Karpas-422 (cell line): Measurements from ENCODE around the gene NHS. TPM values are rescaled to one million over a fixed set of nuclear protein-coding genes. Genes with fewer than 3 reads are reported as not detected.
"Not testable (repeated sequence)": the region's sequence is repeated elsewhere in the genome, so short reads cannot be mapped to it uniquely, and the experiment has no call there.

Source experiments
- DNase-seq: peaks from one replicate; pipeline ENCODE4 v3.0.0-alpha.2; 2015
- H2AFZ ChIP-seq: fragments of 200-600 bp; sonication (generic); 2 replicates; pipeline ENCODE4 v1.6.1; 2014; ENCODE audit warnings: antibody characterized with exemption, low read length, mixed read lengths
- H3K27ac ChIP-seq: fragments of 200-600 bp; sonication (generic); 2 replicates; pipeline ENCODE4 v1.5.1; 2014; ENCODE audit warnings: mild to moderate bottlenecking, low read length, moderate library complexity
- H3K27me3 ChIP-seq: fragments of 200-600 bp; sonication (generic); 2 replicates; pipeline ENCODE4 v1.6.1; 2014; ENCODE audit warnings: low read length, mixed read lengths
- H3K36me3 ChIP-seq: fragments of 200-600 bp; sonication (generic); 2 replicates; pipeline ENCODE4 v1.6.1; 2014; ENCODE audit warnings: low read length, mixed read lengths; ENCODE audit not compliant: insufficient read depth
- H3K4me1 ChIP-seq: fragments of 200-600 bp; sonication (generic); 2 replicates; pipeline ENCODE4 v1.6.1; 2014; ENCODE audit warnings: mild to moderate bottlenecking, low read length, mixed read lengths
- H3K4me2 ChIP-seq: fragments of 200-600 bp; sonication (generic); 2 replicates; pipeline ENCODE4 v1.6.1; 2014; ENCODE audit warnings: low read length, low read depth, mild to moderate bottlenecking; ENCODE audit not compliant: poor library complexity, severe bottlenecking
- H3K4me3 ChIP-seq: fragments of 200-600 bp; sonication (generic); 2 replicates; pipeline ENCODE4 v1.5.1; 2014; ENCODE audit warnings: mild to moderate bottlenecking, antibody characterized with exemption, low read length, mixed read lengths
- H3K79me2 ChIP-seq: fragments of 200-600 bp; sonication (generic); 2 replicates; pipeline ENCODE4 v1.6.1; 2014; ENCODE audit warnings: mild to moderate bottlenecking, low read length, mixed read lengths
- H3K9ac ChIP-seq: fragments of 200-600 bp; sonication (generic); 2 replicates; pipeline ENCODE4 v1.6.0; 2014; ENCODE audit warnings: low read length
- H3K9me2 ChIP-seq: fragments of 200-600 bp; sonication (generic), shearing (Covaris generic); replicated peaks from 2 replicates; pipeline ENCODE4 v1.6.0; 2014; ENCODE audit warnings: mild to moderate bottlenecking, low read length, moderate library complexity; ENCODE audit not compliant: insufficient read depth
- H3K9me3 ChIP-seq: fragments of 300-700, 200-600 bp; sonication (generic); 2 replicates; pipeline ENCODE4 v1.6.1; 2014; ENCODE audit warnings: low read length, mixed read lengths
- H4K20me1 ChIP-seq: fragments of 200-600 bp; sonication (generic); 2 replicates; pipeline ENCODE4 v1.6.1; 2014; ENCODE audit warnings: mild to moderate bottlenecking, antibody characterized with exemption, low read length, low read depth; ENCODE audit not compliant: insufficient read depth
- total RNA-seq: library from RNA; depleted of rRNA; stranded (reverse); fragments of >200 nt; shearing (Covaris generic); gene quantifications from 2 replicates; pipeline ENCODE4 v1.2.3, GENCODE V29; 2014; ENCODE audit warnings: low replicate concordance

NHS gene
- total RNA-seq, 1 experiment from 2014 or later = 0.15 TPM

GRCh38 chrX:17560385-17560784 lies 185.4 kb downstream of the NHS start:
- no peak overlapping the region for H3K27ac ChIP-seq
- no peaks in the 10 kb centered on the region for H3K9me2 ChIP-seq
- no peaks in the 10 kb centered on the region for H3K9me3 ChIP-seq
- H2AFZ ChIP-seq = no peak overlapping the region
- no peak overlapping the region for H3K9ac ChIP-seq
- DNase-seq = no peak
- H4K20me1 ChIP-seq = no peaks in the 10 kb centered on the region
- no peak overlapping the region for H3K4me2 ChIP-seq
- H3K4me3 ChIP-seq = no peak overlapping the region
- no peaks in the 10 kb centered on the region for H3K36me3 ChIP-seq
- no peaks in the 10 kb centered on the region for H3K79me2 ChIP-seq
- peaks cover 3% of the 10 kb centered on the region; the same call in 1 of the 2 replicates for H3K27me3 ChIP-seq
- H3K4me1 ChIP-seq = no peaks in the 10 kb centered on the region

- no peaks in the 10 kb centered on the region for H3K79me2 ChIP-seq
- H3K27me3 ChIP-seq = peaks cover 3% of the 10 kb centered on the region; the same call in 1 of the 2 replicates
- H4K20me1 ChIP-seq = no peaks in the 10 kb centered on the region
- no peaks in the 10 kb centered on the region for H3K36me3 ChIP-seq
- H3K4me2 ChIP-seq = no peak overlapping the region
- no peak overlapping the region for H3K27ac ChIP-seq
- no peaks in the 10 kb centered on the region for H3K9me2 ChIP-seq
- no peaks in the 10 kb centered on the region for H3K9me3 ChIP-seq
- no peak overlapping the region for H3K9ac ChIP-seq
- H2AFZ ChIP-seq = no peak overlapping the region
- H3K4me3 ChIP-seq = no peak overlapping the region
- no peaks in the 10 kb centered on the region for H3K4me1 ChIP-seq
- no peak for DNase-seq
These were observed 188.1 kb downstream of the NHS start for GRCh38 chrX:17563076-17563475.

DNA sequence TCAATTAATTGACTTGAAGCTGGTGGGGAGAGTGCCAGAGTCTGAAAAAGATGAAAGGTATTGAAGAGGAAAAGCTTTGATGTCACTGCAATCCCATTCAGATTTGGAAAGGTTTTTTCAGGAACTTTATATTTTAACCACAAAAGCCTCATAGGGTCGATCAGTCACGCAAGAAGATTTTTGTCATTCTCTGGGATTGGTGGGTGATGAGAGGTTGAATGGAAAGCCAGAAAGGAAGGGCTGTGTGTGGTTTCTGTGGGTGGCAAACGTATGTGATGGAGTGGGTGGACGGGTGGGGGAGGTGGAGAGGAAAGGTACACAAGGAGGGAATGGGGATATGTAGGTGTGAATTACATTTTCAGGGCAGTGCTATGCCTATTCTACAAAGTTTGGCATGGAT lies 188.5 kb downstream of the NHS start:
- peaks cover 3% of the 10 kb centered on the region; the same call in 1 of the 2 replicates for H3K27me3 ChIP-seq
- no peak overlapping the region for H3K4me2 ChIP-seq

GRCh38 chrX:17564689-17565409 lies 189.8 kb downstream of the NHS start:
- no peak for DNase-seq
- Histone ChIP-seq H3K27ac (no peak overlapping the region), H3K4me1 (no peaks in the 10 kb centered on the region), H3K36me3 (no peaks in the 10 kb centered on the region), H2AFZ (no peak overlapping the region), H3K9me3 (no peaks in the 10 kb centered on the region), H3K4me3 (no peak overlapping the region), H3K9ac (no peak overlapping the region), H4K20me1 (no peaks in the 10 kb centered on the region), H3K79me2 (no peaks in the 10 kb centered on the region), H3K27me3 (no peaks in the 10 kb centered on the region), H3K4me2 (no peak overlapping the region), H3K9me2 (no peaks in the 10 kb centered on the region)

More for the DNA sequence above, 188.5 kb downstream of the NHS start:
- no peaks in the 10 kb centered on the region for H3K9me2 ChIP-seq
- H3K27ac ChIP-seq = no peak overlapping the region
- H3K79me2 ChIP-seq = no peaks in the 10 kb centered on the region
- no peaks in the 10 kb centered on the region for H3K9me3 ChIP-seq
- H3K9ac ChIP-seq = no peak overlapping the region
- no peak for DNase-seq
- no peaks in the 10 kb centered on the region for H3K4me1 ChIP-seq
- no peak overlapping the region for H2AFZ ChIP-seq
- no peaks in the 10 kb centered on the region for H4K20me1 ChIP-seq
- H3K36me3 ChIP-seq = no peaks in the 10 kb centered on the region
- H3K4me3 ChIP-seq = no peak overlapping the region

DNA sequence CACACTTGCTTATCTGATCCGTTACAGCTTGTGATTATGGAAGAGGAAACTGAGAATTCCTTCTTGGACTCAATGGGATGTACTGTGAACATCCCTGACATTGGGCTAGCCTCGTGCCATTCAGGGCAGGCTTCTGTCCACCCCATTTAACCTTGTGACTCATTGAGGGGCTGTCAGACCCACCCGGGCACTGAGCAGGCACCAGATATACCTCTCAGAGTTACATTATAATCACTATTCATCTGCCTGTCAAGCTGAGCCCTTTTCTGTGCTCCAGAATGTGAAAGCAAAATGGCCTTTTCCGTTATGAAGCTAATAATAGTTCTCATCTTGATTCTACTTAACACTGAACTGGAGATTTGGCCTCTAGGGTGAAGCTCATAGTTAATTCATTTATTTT lies 191.7 kb downstream of the NHS start:
- H3K9ac ChIP-seq = no peak overlapping the region
- no peaks in the 10 kb centered on the region for H3K27me3 ChIP-seq
- H3K9me3 ChIP-seq = no peaks in the 10 kb centered on the region
- H3K9me2 ChIP-seq = no peaks in the 10 kb centered on the region
- H3K4me3 ChIP-seq = no peak overlapping the region
- no peak overlapping the region for H3K27ac ChIP-seq
- no peak for DNase-seq
- no peak overlapping the region for H2AFZ ChIP-seq
- H3K4me1 ChIP-seq = no peaks in the 10 kb centered on the region
- no peak overlapping the region for H3K4me2 ChIP-seq
- H3K36me3 ChIP-seq = no peaks in the 10 kb centered on the region
- no peaks in the 10 kb centered on the region for H4K20me1 ChIP-seq
- H3K79me2 ChIP-seq = no peaks in the 10 kb centered on the region

GRCh38 chrX:17567187-17567586 lies 192.2 kb downstream of the NHS start:
- H3K9me3 ChIP-seq = no peaks in the 10 kb centered on the region
- no peaks in the 10 kb centered on the region for H3K79me2 ChIP-seq
- H4K20me1 ChIP-seq = no peaks in the 10 kb centered on the region
- H3K4me1 ChIP-seq = no peaks in the 10 kb centered on the region
- H3K4me3 ChIP-seq = no peak overlapping the region
- no peak overlapping the region for H3K9ac ChIP-seq
- DNase-seq = no peak
- no peaks in the 10 kb centered on the region for H3K27me3 ChIP-seq
- H3K4me2 ChIP-seq = no peak overlapping the region
- H3K36me3 ChIP-seq = no peaks in the 10 kb centered on the region
- H3K27ac ChIP-seq = no peak overlapping the region
- H2AFZ ChIP-seq = no peak overlapping the region
- no peaks in the 10 kb centered on the region for H3K9me2 ChIP-seq

- H2AFZ ChIP-seq = no peak overlapping the region
- no peak for DNase-seq
- H3K9ac ChIP-seq = no peak overlapping the region
- H3K27me3 ChIP-seq = no peaks in the 10 kb centered on the region
- H3K36me3 ChIP-seq = no peaks in the 10 kb centered on the region
- H3K4me3 ChIP-seq = no peak overlapping the region
- no peaks in the 10 kb centered on the region for H3K9me3 ChIP-seq
- H4K20me1 ChIP-seq = no peaks in the 10 kb centered on the region
- H3K27ac ChIP-seq = no peak overlapping the region
- H3K4me1 ChIP-seq = no peaks in the 10 kb centered on the region
- H3K9me2 ChIP-seq = no peaks in the 10 kb centered on the region
- H3K79me2 ChIP-seq = no peaks in the 10 kb centered on the region
- H3K4me2 ChIP-seq = no peak overlapping the region
These were observed 192.8 kb downstream of the NHS start for GRCh38 chrX:17567821-17568220.

- H4K20me1 ChIP-seq, H3K4me1 ChIP-seq, H3K79me2 ChIP-seq, H3K27ac ChIP-seq, DNase-seq, H3K4me2 ChIP-seq, H3K27me3 ChIP-seq, H3K9ac ChIP-seq, H3K9me2 ChIP-seq, H3K9me3 ChIP-seq, H3K36me3 ChIP-seq, H3K4me3 ChIP-seq, H2AFZ ChIP-seq: not testable (repeated sequence)
These were observed 193.8 kb downstream of the NHS start for GRCh38 chrX:17568804-17569203.
